DOHH2 (cell line): ENCODE measurements around the gene IQSEC3.

Experiments
- EZH2phosphoT487 ChIP-seq: fragments of 200-600 bp; sonication (generic); IDR thresholded peaks from 2 replicates; pipeline ENCODE4 v1.6.1; 2017; ENCODE audit warnings: borderline replicate concordance, mild to moderate bottlenecking, antibody characterized with exemption, low read length, moderate library complexity, mixed read lengths
- TF ChIP-seq, protein P1 (sequence below): fragments of 200-600 bp; sonication (generic); IDR thresholded peaks from one replicate; pipeline ENCODE4 v1.5.1; 2014; ENCODE audit warnings: antibody characterized with exemption, mild to moderate bottlenecking, low read depth, low read length; ENCODE audit not compliant: poor library complexity, severe bottlenecking

- TF ChIP-seq, protein P1, sequence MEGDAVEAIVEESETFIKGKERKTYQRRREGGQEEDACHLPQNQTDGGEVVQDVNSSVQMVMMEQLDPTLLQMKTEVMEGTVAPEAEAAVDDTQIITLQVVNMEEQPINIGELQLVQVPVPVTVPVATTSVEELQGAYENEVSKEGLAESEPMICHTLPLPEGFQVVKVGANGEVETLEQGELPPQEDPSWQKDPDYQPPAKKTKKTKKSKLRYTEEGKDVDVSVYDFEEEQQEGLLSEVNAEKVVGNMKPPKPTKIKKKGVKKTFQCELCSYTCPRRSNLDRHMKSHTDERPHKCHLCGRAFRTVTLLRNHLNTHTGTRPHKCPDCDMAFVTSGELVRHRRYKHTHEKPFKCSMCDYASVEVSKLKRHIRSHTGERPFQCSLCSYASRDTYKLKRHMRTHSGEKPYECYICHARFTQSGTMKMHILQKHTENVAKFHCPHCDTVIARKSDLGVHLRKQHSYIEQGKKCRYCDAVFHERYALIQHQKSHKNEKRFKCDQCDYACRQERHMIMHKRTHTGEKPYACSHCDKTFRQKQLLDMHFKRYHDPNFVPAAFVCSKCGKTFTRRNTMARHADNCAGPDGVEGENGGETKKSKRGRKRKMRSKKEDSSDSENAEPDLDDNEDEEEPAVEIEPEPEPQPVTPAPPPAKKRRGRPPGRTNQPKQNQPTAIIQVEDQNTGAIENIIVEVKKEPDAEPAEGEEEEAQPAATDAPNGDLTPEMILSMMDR: no peak
- no peak for TF ChIP-seq EZH2phosphoT487
Observed at GRCh38 chr12:191541-191940, 125.0 kb downstream of the IQSEC3 start.
